Measurements from ENCODE around the gene NUDCD2. TPM values are rescaled to one million over a fixed set of nuclear protein-coding genes. Genes with fewer than 3 reads are reported as not detected.
"Not testable (repeated sequence)": the region's sequence is repeated elsewhere in the genome, so short reads cannot be mapped to it uniquely, and the experiment has no call there.

Gene NUDCD2
- total RNA-seq, 1 donor from 2014 or later = 12.9 TPM

DNA sequence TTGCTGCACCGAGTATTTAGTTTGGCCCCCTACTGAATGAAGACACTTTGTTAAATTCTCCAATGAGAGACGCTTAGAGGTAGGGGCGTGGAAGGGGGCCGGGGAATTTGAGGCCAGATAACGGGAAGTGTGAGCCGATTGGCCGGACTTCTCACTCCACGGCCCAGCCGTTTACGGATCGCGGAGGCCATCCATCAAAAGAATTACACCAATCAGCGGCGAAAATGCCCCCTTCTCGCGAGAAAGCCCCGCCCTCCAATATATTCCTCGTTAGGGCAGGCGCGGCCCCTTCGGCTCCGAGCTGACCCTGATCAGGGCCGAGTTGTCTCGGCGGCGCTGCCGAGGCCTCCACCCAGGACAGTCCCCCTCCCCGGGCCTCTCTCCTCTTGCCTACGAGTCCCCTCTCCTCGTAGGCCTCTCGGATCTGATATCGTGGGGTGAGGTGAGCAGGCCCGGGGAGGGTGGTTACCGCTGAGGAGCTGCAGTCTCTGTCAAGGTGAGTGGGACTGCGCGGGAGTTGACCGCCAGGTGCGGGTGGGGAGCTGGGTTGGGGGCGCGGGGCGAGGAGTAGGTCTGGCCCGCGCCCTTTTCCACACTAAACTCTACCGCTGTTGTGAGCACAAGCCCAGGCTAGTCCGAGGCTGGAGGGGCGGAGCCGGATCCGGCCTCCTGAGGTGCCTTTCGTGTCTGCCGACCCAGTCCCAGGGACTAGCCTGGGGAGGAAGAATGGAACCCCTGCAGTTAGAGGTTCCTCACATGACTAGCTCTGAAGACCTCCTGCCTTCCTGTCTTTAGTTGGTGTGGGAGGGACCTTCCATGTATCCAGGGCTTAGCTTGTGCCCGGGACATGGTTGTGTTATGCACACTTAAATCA is 22.4 kb downstream of the NUDCD2 start, which contains the start of gene CCNG1:
CCNG1 (plus strand) TSS at position 287 of the 874 bp plus-strand sequence. CDS start 1,662 bp downstream, outside the sequence.
- intact Hi-C loops (cut with DNase I) = loop anchor here (2.0 kb wide), 1 partner anchor 67 kb away; the partner anchor contains the start of gene MAT2B
- peak; percentile 98 for ATAC-seq (ENCODE audit: poor library complexity)
- peak; percentile 96 for DNase-seq

DNA sequence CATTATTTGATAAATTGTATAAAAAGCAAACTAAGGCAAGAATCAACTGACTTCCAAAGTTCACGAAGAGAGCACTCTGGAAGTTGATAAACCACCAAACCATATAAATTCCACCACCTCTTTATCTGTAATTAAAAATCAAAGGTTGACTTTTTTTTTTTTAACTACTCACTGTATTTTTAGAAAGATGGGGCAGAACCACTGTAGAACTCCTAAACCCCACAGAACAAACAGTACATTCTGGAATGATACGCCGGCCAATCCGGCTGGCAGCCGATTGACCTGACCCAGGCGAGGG is 22.9 kb downstream of the NUDCD2 start:
- intact Hi-C loops (cut with DNase I) = loop anchor here (2.0 kb wide), 1 partner anchor 68 kb away; the partner anchor contains the start of gene MAT2B

DNA sequence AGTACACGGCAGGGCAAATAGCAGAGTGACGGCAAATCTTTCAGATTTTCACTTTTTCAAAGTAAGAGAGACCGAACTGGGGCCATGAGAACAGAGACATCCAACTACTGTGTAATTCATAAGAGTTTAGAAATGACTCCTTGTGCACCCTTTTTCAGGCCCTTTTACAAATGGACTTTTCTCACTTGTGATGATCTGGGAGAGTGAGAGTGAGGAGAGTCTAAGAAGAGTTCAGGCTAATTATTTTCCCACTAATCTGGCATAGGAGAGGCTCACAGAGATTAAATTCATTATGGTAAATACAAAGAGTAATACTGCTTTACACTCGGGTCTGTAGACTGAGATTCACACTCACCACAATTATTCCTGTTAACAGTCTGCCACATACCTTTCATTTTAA is 23.4 kb downstream of the NUDCD2 start:
- DNase-seq = no peak
- intact Hi-C loops (cut with DNase I) = loop anchor here (2.0 kb wide), 1 partner anchor 68 kb away; the partner anchor contains the start of gene MAT2B
- ATAC-seq (ENCODE audit: poor library complexity) = no peak

More for the DNA sequence above, 22.9 kb downstream of the NUDCD2 start:
- no peak for DNase-seq
- ATAC-seq (ENCODE audit: poor library complexity) = no peak

DNA sequence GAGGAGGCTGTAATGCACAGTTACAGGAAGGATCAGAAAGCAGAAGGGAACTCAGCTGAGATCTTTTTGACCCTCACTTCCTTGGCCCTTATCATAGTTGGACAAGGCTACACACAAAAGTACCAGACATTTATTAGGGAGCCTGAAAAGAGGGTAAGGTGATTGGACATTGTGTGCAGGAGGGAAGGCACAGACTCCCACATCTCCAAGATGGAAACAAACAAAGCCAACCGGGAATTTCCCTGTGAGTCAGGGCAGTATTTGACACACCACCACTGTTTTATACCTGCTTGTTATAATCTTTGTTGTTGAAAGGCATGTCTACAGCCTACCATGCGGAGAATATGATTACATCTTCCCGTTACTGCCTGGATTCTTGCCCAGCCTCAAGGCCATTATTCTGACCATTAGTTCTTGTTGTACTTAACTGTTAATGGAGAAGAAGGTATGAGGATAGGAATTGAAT is 25.5 kb downstream of the NUDCD2 start:
- DNase-seq = no peak
- intact Hi-C loops (cut with DNase I) = no loop called here
- no peak for ATAC-seq (ENCODE audit: poor library complexity)

GRCh38 chr5:163433271-163433670 is 26.6 kb downstream of the NUDCD2 start:
- intact Hi-C loops (cut with DNase I) = no loop called here
- ATAC-seq (ENCODE audit: poor library complexity) = no peak
- DNase-seq = no peak

GRCh38 chr5:163432544-163432943 is 27.4 kb downstream of the NUDCD2 start:
- intact Hi-C loops (cut with DNase I) = no loop called here
- DNase-seq (no peak), ATAC-seq (ENCODE audit: poor library complexity) (no peak)

DNA sequence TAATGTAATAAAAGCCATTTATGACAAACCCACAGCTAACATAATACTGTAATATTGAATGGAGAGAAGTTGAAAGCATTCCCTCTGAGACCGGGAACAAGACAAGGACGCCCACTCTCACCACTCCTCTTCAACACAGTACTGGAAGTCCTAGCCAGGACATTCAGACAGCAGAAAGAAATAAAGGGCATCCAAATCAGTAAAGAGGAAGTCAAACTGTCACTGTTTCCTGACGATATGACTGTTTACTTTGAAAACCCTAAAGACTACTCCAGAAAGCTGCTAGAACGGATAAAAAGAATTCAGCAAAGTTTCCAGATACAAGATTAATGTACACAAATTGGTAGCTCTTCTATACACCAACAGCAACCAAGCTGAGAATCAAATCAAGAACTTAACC is 33.8 kb downstream of the NUDCD2 start:
- intact Hi-C loops (cut with DNase I); ATAC-seq (ENCODE audit: poor library complexity); DNase-seq: not testable (repeated sequence)

GRCh38 chr5:163424836-163425235 is 35.1 kb downstream of the NUDCD2 start:
- ATAC-seq (ENCODE audit: poor library complexity) = no peak
- intact Hi-C loops (cut with DNase I) = no loop called here
- DNase-seq = no peak

GRCh38 chr5:163415673-163416072 is 44.2 kb downstream of the NUDCD2 start:
- ATAC-seq (ENCODE audit: poor library complexity); DNase-seq; intact Hi-C loops (cut with DNase I): not testable (repeated sequence)

DNA sequence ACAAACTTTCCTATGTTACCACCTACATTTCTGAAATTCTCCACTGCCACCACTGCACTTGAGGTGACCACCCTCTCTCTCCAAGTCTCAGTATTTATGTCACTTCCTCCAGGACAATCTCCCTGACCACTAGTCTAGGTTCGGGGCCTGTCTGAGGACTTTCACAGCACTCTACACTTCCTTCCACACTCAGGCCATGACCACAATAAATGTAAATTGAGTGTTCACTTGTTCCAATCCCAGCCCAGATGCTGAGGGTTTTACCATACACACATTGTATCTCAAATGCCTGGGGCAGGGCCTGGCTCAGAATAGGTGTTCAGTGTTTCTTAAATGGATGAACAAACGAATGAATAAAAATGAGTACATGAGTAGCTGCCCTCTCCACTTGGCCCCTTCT is 49.4 kb downstream of the NUDCD2 start:
- ATAC-seq (ENCODE audit: poor library complexity) (no peak), DNase-seq (no peak)
- intact Hi-C loops (cut with DNase I) = no loop called here

- ATAC-seq (ENCODE audit: poor library complexity) (no peak), DNase-seq (no peak)
- intact Hi-C loops (cut with DNase I) = no loop called here
Observed at GRCh38 chr5:163409384-163409783, 50.5 kb downstream of the NUDCD2 start.

DNA sequence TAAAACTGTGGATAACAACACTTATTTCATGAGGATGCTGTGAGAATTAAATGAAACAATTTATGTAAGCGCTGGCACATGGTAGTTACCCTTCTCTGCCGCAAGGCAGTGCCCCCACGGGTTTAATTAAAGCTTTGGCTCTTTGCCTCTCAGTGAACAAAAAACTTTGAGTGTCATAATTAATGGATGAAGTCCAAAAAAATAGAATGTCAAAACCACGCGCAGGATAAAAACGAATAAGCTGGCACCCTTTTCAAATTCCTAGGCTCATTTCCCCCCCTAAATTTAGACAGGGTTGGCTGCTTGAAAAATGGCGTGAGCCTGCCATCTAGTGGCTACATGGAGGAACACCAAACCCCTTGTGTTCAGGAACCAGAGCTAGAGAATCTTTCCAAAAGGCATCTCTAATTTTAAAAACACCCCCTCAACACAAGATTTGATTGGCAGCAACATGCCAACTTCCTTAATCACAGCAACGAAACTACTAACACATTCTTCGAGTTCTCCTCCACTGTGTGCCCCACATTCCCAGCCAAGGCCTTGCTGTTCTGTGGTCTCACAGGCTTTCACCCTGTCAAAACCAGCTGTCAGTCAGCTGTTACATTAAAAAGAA is 51.5 kb downstream of the NUDCD2 start:
- intact Hi-C loops (cut with DNase I) = no loop called here
- peak; percentile 97 for ATAC-seq (ENCODE audit: poor library complexity)

GRCh38 chr5:163407034-163407655 is 52.8 kb downstream of the NUDCD2 start:
- intact Hi-C loops (cut with DNase I) = no loop called here
- ATAC-seq (ENCODE audit: poor library complexity) (no peak), DNase-seq (no peak)

More for the DNA sequence above, 51.5 kb downstream of the NUDCD2 start:
- peak; percentile 47 for DNase-seq

DNA sequence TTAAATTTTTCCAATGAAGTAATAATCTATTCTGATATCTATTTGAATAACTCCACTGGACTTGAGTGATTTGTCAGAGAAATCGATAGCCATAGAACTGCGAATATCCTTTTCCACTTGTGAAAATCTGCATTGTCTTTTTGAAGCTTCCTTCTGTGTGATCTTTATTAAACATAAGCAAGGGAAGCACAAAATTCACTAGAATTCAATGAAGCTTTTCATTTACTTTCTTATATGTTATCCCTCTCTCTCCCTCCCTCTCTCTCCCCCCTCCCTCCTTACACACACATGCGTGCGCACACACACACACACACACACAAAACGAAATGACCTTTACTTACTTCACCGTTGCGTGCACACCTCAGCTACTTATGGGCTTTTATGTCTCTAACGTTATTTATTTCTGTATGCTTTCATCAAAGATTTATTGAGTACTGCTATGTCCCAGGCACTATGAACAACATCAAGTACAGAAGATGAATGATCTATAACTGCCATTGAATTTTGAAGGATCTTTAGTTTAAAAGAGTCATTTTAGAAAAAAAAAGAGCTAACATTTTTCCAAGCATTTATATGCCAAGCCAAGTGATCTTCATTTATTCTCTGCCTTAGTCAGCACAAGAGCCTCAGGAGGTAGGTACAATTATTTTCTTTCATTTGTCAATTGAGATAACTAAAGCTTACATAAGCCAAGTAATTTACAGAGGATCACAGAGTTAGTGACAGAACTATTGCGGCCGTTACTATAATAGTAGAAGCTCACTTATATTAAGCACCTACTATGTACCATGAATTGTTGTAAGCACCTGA is 55.3 kb downstream of the NUDCD2 start:
- intact Hi-C loops (cut with DNase I) = no loop called here
- no peak for ATAC-seq (ENCODE audit: poor library complexity)
- no peak for DNase-seq

DNA sequence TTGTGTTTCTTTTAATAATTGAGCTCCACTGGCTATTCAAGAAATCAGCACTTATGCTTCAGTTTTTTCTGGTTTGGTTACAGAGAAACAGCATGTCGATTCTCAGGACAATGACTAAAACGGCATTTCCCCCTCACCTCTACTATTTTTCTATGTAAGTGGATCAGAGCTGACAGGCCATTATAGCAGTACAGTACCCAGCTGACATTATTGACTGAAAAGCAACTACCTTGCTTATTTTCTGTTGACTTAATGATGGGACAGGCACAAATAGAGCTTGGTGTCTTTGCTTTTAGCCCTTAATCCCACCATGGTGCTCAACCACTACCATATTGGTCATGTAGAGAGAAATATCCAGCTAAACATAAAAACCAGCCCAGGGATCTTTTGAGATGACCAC is 57.9 kb downstream of the NUDCD2 start:
- ATAC-seq (ENCODE audit: poor library complexity) (no peak), DNase-seq (no peak)
- intact Hi-C loops (cut with DNase I) = no loop called here

GRCh38 chr5:163401271-163401670 is 58.6 kb downstream of the NUDCD2 start:
- ATAC-seq (ENCODE audit: poor library complexity) (no peak), DNase-seq (no peak)
- intact Hi-C loops (cut with DNase I) = no loop called here

DNA sequence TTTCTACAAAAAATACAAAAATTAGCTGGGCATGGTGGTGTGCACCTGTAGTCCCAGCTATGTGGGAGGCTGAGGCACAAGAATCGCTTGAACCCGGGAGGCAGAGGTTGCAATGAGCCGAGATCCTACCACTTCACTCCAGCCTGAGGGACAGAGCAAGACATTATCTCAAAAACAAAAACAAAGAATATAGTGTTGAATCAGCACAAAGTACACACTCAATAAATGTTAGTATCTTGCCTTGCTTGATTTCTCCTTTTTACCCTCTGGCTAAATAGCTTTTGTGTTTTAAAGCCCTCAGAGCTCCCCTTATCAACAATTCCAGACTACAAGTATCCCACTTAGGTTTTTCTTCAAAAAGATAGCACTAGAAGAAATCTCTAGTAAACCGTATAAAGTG is 60.0 kb downstream of the NUDCD2 start:
- intact Hi-C loops (cut with DNase I) = no loop called here
- DNase-seq = no peak
- no peak for ATAC-seq (ENCODE audit: poor library complexity)

DNA sequence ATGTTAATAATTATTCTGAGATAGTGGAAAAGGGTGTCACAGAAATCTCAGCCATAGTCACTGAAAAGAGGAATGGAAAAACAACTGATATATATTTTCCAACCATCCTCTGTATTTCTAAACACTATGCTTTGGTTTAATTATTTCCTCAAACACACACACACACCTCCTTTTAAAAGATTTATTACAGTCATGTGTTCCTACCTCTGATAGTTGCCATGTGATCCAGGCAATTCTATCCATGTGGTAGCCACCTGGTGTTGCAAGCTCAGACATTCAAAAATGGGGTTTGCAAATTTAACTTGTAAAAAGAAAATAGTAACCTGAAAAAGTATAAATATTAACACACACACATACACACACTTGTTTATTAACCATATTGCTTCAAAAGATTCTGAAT is 62.5 kb downstream of the NUDCD2 start:
- ATAC-seq (ENCODE audit: poor library complexity) (no peak), DNase-seq (no peak)
- intact Hi-C loops (cut with DNase I) = no loop called here

Data from Right ventricle myocardium superior (tissue), 1 donor.